Naive thymus-derived CD8-positive, alpha-beta T cell (primary cell): ENCODE data around the gene MICAL2. TPM values are rescaled to one million over a fixed set of nuclear protein-coding genes. Genes with fewer than 3 reads are reported as not detected.
A peak's percentile ranks its signal among the peaks of the same experiment; 100 is the strongest.

Experiments
- ATAC-seq, 2 donors: fragments of 150-1000 bp; cut with Tn5 transposase in 1 of 2; sonication (Bioruptor Pico), chemical (Tn5 transposase) in 1 of 2; 1 replicate in 1 of 2; 2 replicates in 1 of 2; pipeline ENCODE4 v1.10.0; 2021; ENCODE audit warnings: mild to moderate bottlenecking in 2 of 2, moderate library complexity in 2 of 2
- POLR2A ChIA-PET: fragments of 350-600 bp; sonication (Branson Sonifier 250); formaldehyde crosslinking; loops from one replicate; lab custom pipeline; 2021; ENCODE audit warnings: antibody characterized with exemption; lab: Charles Lee
- DNase-seq, 10 donors: peaks; one replicate each; pipeline versions ENCODE4 v3.0.0 to v3.0.0-alpha.2; 2020 to 2022
- H3K27ac Mint-ChIP-seq, 10 donors: one replicate each; pipeline ENCODE4 v1.8.0; 2020 to 2022; ENCODE audit warnings: mild to moderate bottlenecking in 10 of 10, mixed read lengths in 10 of 10, moderate library complexity in 4 of 10, inconsistent platforms in 1 of 10
- H3K27me3 Mint-ChIP-seq, 5 donors: one replicate each; pipeline ENCODE4 v1.8.0; 2021 to 2022; ENCODE audit warnings: mixed read lengths in 5 of 5
- H3K36me3 Mint-ChIP-seq, 3 donors: one replicate each; pipeline ENCODE4 v1.8.0; 2020 to 2022; ENCODE audit warnings: mixed read lengths in 3 of 3, mild to moderate bottlenecking in 2 of 3, inconsistent platforms in 1 of 3
- H3K4me1 Mint-ChIP-seq, 4 donors: one replicate each; pipeline ENCODE4 v1.8.0; 2021 to 2022; ENCODE audit warnings: mixed read lengths in 4 of 4
- H3K4me3 Mint-ChIP-seq, 10 donors: one replicate each; pipeline ENCODE4 v1.8.0; 2020 to 2022; ENCODE audit warnings: mild to moderate bottlenecking in 10 of 10, mixed read lengths in 10 of 10, moderate library complexity in 6 of 10, inconsistent platforms in 1 of 10
- H3K9me3 Mint-ChIP-seq, 9 donors: one replicate each; pipeline ENCODE4 v1.8.0; 2020 to 2022; ENCODE audit warnings: mixed read lengths in 9 of 9, mild to moderate bottlenecking in 3 of 9, inconsistent platforms in 1 of 9, moderate library complexity in 1 of 9
- polyA plus RNA-seq, 3 donors: library from polyadenylated mRNA; unstranded; fragments of 300-500 nt; fragmentation: Illumina TruSeq; gene quantifications; one replicate each; pipeline ENCODE4 v1.2.3, GENCODE V29; 2021
- total RNA-seq, 8 experiments: library from RNA in 2 of 8; stranded (reverse) in 2 of 8; gene quantifications; one replicate each; pipeline ENCODE4 v1.2.3 and lab custom pipeline; 2021 to 2026

MICAL2 gene
- total and polyA plus RNA-seq, 5 experiments from 2014 or later, result 2.3 to 12.3 (median 5.0) TPM

DNA sequence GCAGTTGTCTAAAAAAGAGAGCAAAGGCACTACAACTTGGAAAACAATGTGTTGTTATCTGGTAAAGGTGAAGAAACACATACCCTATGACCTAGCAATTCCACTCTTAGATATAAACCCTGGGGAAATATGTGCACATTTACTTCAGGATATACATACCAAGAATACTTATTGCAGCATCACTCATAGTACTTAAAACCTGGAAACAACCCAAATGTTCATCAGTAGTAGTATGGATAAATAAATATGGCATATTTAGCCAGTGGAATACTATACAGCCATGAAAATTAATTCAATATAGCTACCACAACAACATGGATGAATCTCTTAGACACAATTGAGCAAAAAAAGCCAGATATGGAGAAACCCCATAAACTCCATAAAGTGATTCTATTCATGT, 26.1 kb upstream of the MICAL2 start:
- POLR2A ChIA-PET, result interaction anchor here (0.6 kb wide), 1 partner anchor 279 kb away, joined by 7 read pairs; no protein-coding TSS in a partner anchor
- no peak overlapping the region for H3K4me3 Mint-ChIP-seq
- H3K27me3 Mint-ChIP-seq, result no peaks in the 10 kb centered on the region
- no peak for ATAC-seq
- H3K4me1 Mint-ChIP-seq, result peaks cover 19 to 40% (median 38%) of the 10 kb centered on the region in 4 donors
- H3K36me3 Mint-ChIP-seq, result no peaks in the 10 kb centered on the region
- H3K9me3 Mint-ChIP-seq, result no peaks in the 10 kb centered on the region
- H3K27ac Mint-ChIP-seq, result no peak overlapping the region
- DNase-seq, result no peak

DNA sequence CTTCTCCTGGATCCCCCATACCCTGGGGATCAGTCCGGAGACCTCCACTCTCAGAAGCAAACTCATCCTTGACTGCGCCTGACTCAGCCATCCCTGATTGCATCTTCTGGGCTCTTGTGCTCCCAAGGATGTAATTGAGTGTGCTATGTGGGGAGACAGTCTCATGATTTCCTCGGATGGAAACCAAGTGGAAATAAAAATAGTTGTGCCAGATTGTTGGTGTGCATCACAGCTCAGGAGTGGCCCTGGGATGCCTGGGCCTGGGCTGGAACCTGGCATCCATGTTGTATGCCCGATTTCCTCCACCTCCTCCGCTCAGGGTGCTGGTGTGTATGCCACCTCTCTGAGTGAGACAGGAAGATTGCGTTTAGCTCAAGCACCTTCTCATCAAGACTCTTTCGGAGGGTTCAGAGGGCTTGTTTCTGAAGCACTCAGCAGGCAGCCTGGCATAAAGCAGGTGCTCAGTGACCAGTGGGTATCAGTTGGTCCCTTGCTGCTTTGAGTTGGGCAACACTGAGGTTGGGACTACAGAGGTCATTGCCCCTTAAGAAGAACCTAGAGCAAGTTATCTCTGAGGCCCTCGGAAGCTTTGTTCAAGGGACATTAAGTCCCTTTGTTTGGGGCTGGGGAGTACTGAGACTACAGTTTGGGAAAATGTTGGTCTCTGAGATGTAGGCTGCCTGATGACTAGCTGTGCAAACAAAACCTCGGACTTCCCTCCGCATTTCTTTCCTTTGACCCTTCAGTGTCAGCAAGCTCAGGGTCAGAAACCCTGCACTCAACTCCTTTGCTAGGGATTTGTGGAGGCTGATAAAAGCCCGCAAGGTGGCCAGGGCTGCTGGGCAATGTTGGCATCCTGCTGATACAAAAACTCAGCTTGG, 24.8 kb upstream of the MICAL2 start:
- POLR2A ChIA-PET, result no interaction called here
- peak overlapping the region in 2 of 10 donors; percentile 57 to 76 for H3K27ac Mint-ChIP-seq

DNA sequence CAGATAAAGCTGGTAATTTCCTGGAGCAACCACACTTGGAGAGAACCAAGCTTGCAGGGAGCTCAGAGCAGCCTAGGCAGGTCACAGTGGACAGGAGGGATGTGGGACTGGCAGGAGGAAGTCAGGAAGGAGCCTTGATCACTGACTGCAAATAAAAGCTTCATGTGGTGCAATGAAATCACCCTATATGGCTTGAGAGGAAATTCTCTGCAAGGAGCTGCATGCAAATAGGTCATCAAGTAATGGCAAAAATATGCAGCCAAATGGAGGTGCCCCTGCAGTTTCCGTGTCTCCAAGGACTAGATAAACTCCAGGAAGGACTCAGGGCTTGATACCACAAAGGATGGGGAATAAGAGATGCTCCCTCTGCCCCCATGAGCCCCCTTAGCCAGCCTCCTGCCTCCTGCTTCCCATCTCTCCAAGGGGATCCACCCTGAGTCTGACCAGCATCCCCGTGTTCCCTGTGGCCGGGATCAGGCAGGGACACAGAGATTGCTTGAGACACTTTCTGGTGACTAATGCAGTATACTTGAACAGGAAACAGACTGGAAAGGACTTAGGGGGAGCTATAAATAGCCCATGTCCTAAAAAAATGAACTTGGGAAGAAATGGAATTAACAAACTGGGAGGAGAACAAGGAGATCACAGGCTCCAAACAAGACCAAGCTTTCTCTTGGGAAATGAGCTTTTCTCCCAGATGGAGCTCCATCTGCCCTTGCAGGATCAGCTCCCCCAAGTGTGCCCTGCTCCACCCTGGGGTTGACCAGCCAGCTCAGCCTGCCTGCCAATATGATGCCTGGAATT, 23.9 kb upstream of the MICAL2 start:
- Mint-ChIP-seq H3K9me3 (no peaks in the 10 kb centered on the region), H3K27ac (peak overlapping the region in 4 of 10 donors; percentile 21 to 76 (median 42)), H3K4me1 (peaks cover 30 to 60% (median 56%) of the 10 kb centered on the region in 4 donors), H3K36me3 (no peaks in the 10 kb centered on the region), H3K27me3 (no peaks in the 10 kb centered on the region), H3K4me3 (peak overlapping the region in 7 of 10 donors; percentile 7 to 70 (median 52))
- DNase-seq (no peak), ATAC-seq (no peak)
- POLR2A ChIA-PET, result no interaction called here

More for the DNA sequence above, 24.8 kb upstream of the MICAL2 start:
- H3K36me3 Mint-ChIP-seq, result no peaks in the 10 kb centered on the region
- H3K4me1 Mint-ChIP-seq, result peaks cover 28 to 53% (median 50%) of the 10 kb centered on the region in 4 donors
- H3K9me3 Mint-ChIP-seq, result no peaks in the 10 kb centered on the region
- no peak for DNase-seq
- H3K27me3 Mint-ChIP-seq, result no peaks in the 10 kb centered on the region
- ATAC-seq, result no peak
- H3K4me3 Mint-ChIP-seq, result peak overlapping the region in 4 of 10 donors; percentile 32 to 47 (median 40)

DNA sequence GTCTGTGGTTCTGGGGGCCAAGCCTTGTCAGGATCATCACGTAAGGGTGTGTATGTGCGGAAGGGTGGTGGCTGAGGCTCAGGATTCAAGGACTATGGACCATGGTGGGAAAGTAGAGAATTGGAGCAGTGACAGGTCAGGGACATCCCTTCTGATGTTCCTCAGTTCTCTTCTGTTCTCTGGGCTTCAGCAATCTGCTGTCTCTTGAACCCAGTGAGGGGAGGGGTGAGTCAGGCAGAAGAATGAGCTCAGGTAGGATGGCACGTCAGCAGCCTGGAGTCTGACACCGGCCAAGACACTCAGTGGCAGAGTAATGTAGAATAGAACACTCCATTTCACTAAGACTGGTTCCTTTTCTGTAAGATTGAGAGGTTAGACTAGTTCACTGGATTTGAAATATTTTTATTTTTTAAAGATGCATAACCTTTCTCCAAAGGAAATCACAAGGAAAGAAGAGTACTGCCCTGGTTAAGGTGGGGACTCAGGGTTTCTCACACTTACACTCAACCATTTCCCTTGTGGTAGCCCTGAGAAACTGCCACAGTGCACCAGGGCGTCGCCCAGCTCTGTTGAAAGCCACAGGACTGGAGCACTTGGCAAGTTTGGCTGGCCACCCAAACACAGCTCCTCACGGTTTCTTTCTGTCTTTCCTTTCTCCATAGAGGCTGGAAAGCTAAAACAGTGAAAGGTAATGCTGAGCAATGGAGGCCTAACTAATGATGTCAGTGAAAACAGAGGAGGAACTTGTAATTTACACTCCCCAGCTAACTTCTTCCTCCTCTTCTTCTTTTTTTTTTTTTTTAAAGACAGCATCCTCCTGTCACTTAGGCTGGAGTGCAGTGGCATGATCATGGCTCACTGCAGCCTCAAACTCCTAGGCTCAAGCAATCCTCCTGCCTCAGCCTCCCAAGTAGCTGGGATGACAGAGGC, 23.1 kb upstream of the MICAL2 start:
- peak overlapping the region in 8 of 10 donors; percentile 58 to 84 (median 70) for H3K27ac Mint-ChIP-seq
- H3K36me3 Mint-ChIP-seq, result no peaks in the 10 kb centered on the region
- H3K9me3 Mint-ChIP-seq, result no peaks in the 10 kb centered on the region
- POLR2A ChIA-PET, result interaction anchor here (1.1 kb wide), 1 partner anchor 108 kb away, joined by 3 read pairs; no protein-coding TSS in a partner anchor
- ATAC-seq (peak; percentile 84 to 89), DNase-seq (peak in 6 of 10 donors; percentile 10 to 53 (median 26))
- H3K27me3 Mint-ChIP-seq, result no peaks in the 10 kb centered on the region
- peaks cover 32 to 68% (median 60%) of the 10 kb centered on the region in 4 donors for H3K4me1 Mint-ChIP-seq
- peak overlapping the region in 9 of 10 donors; percentile 15 to 70 (median 46) for H3K4me3 Mint-ChIP-seq

DNA sequence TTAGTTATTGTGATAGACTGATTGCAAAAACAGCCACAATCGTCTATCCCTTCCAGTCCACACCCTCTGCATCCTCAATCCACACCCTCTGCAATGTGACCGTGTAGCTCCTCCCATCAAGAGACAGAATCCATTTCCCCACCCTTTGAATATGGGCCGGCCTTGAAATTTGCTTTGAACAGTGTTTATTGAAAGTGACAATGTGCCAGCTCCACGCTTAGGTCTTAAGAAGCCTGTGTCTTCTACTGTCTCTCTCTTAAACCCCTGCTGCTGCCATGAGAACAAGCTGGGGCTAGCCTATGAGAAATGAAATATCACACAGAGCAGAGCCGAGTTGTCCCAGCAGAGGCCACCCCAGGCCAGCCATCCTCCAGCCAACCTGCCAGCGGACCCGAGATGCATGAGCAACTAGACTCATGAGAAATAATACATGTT, 22.3 kb upstream of the MICAL2 start:
- no peaks in the 10 kb centered on the region for H3K27me3 Mint-ChIP-seq
- POLR2A ChIA-PET, result interaction anchor here (1.1 kb wide), 1 partner anchor 108 kb away, joined by 3 read pairs; no protein-coding TSS in a partner anchor
- H3K36me3 Mint-ChIP-seq, result no peaks in the 10 kb centered on the region
- no peak for DNase-seq
- H3K4me1 Mint-ChIP-seq, result peaks cover 34 to 68% (median 60%) of the 10 kb centered on the region in 4 donors
- H3K4me3 Mint-ChIP-seq, result peak overlapping the region in 4 of 10 donors; percentile 31 to 70 (median 53)
- peak overlapping the region in 5 of 10 donors; percentile 58 to 84 (median 72) for H3K27ac Mint-ChIP-seq
- H3K9me3 Mint-ChIP-seq, result no peaks in the 10 kb centered on the region
- ATAC-seq, result peak in 1 of 2 donors; percentile 24

DNA sequence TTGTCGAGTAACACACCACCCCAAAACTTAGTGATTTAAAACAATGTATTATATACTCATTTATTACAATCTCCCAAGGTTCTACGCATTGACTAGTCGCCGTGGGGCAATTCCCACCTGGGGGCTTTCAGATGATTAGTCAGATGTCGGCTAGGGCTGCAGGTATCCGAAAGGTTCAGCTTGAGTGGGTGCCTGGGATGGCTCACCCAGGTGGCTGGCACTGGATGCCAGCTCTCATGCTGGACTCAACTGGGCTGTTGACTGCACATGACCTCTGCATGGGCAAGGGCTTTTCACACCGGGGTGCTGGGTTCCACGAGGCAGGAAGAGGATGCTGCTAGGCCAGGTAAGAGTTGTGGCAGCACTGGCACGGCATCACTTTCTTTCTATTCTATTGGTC, 21.9 kb upstream of the MICAL2 start:
- ATAC-seq (no peak), DNase-seq (no peak)
- Mint-ChIP-seq H3K4me3 (peak overlapping the region in 1 of 10 donors; percentile 15), H3K27me3 (no peaks in the 10 kb centered on the region), H3K27ac (peak overlapping the region in 3 of 10 donors; percentile 40 to 76 (median 59)), H3K9me3 (no peaks in the 10 kb centered on the region), H3K36me3 (no peaks in the 10 kb centered on the region), H3K4me1 (peaks cover 34 to 68% (median 60%) of the 10 kb centered on the region in 4 donors)
- POLR2A ChIA-PET, result interaction anchor here (1.1 kb wide), 1 partner anchor 107 kb away, joined by 3 read pairs; no protein-coding TSS in a partner anchor

DNA sequence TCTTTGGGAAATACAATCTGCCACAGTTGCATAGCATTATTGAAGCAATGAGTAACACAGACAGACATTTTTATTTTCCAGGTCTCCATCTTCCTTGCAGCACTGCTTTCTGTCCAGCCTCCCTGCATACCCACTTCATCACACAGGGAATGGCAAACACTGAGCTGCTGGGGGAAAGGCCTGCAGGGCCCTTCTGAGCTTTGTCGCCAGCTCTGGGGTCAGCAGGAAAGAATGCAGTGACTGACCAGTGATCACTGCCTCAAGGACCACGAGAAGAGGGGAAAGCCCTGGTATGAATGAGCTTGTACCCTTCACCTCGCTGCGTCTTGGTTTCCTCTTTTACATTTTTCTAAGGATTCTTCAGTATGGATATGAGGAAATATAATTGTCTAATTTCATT, 21.3 kb upstream of the MICAL2 start:
- POLR2A ChIA-PET, result no interaction called here
- Mint-ChIP-seq H3K4me3 (no peak overlapping the region), H3K36me3 (no peaks in the 10 kb centered on the region), H3K9me3 (no peaks in the 10 kb centered on the region), H3K27ac (peak overlapping the region in 3 of 10 donors; percentile 41 to 59 (median 53)), H3K4me1 (peaks cover 34 to 70% (median 60%) of the 10 kb centered on the region in 4 donors), H3K27me3 (no peaks in the 10 kb centered on the region)
- ATAC-seq (no peak), DNase-seq (no peak)

DNA sequence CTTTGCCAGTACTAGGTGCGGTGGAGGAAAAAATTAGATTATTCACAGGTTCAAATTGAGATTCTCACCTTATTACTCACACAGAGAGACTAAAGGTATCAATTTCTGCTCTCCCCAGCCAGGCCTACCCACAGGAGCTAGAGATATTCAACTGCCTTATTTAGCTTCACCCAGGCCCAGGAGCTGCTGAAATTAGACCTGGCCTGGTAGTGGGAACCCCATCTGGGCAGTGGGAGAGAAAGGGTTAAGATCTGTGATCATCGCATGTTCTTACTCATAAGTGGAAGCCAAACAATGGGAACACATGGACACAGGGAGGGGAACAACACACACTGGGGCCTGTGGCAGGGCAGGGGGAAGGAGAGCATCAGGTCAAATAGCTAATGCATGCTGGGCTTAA, 20.9 kb upstream of the MICAL2 start:
- peak overlapping the region in 1 of 10 donors; percentile 53 for H3K27ac Mint-ChIP-seq
- H3K27me3 Mint-ChIP-seq, result no peaks in the 10 kb centered on the region
- no peak overlapping the region for H3K4me3 Mint-ChIP-seq
- DNase-seq, result no peak
- peaks cover 34 to 72% (median 60%) of the 10 kb centered on the region in 4 donors for H3K4me1 Mint-ChIP-seq
- no peaks in the 10 kb centered on the region for H3K36me3 Mint-ChIP-seq
- POLR2A ChIA-PET, result interaction anchor here (0.6 to 1.1 kb wide), 3 partner anchors 12 to 84 kb away, joined by 3 to 4 read pairs (median 3); no protein-coding TSS in a partner anchor
- no peak for ATAC-seq
- H3K9me3 Mint-ChIP-seq, result no peaks in the 10 kb centered on the region

DNA sequence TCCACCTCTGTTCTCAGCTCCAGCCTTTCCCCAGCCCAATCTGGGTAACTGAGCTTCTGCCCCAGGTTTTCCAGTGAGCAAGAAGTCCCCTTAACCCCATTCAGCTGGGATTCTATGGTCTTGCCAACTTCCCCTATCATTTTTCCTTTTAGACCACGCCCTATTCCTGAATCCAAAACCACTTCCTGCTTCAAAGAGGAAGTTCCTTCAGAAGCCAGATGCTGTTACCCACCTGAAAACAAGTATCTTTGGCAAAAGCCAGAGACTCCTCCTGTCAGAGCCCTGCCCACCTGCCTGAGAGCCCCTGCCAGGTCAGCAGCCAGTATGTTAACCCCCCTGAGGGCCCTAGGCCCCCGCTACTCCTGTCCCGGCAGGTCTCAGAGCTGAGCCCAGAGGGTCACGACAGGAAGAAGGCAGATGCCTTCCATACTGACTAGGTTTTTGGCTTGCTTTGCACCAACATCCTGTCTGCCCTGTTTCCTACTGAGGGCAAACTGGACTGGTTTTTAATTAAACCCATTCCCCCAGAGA, 20.3 kb upstream of the MICAL2 start:
- Mint-ChIP-seq H3K9me3 (no peaks in the 10 kb centered on the region), H3K27me3 (no peaks in the 10 kb centered on the region), H3K36me3 (no peaks in the 10 kb centered on the region), H3K4me1 (peaks cover 34 to 74% (median 62%) of the 10 kb centered on the region in 4 donors), H3K27ac (peak overlapping the region in 7 of 10 donors; percentile 33 to 83 (median 57)), H3K4me3 (peak overlapping the region in 7 of 10 donors; percentile 4 to 64 (median 45))
- POLR2A ChIA-PET, result interaction anchor here (0.6 to 1.1 kb wide), 3 partner anchors 12 to 83 kb away, joined by 3 to 4 read pairs (median 3); no protein-coding TSS in a partner anchor
- ATAC-seq (peak in 1 of 2 donors; percentile 51), DNase-seq (no peak)

DNA sequence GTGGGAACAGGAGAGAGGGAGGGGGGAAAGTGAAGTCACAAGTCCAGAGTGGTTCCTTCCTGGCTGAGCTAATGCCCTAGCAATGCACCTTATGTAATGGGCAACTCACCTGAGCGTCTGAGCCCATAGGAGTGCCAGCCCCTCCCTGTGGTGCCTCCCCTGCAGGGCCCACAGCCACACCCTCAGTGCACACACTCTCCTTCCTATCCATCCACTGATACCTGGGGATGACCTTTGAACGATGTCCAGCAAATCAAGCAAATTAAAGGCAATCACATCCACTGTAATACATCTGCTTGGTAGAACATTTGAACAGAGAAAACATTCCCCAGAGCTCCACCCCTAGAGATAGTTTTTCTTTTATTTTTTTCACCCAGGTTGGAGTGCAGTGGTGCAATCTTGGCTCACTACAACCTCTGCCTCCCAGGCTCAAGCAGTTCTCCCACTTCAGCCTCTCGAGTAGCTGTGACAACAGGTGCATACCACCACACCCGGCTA, 19.6 kb upstream of the MICAL2 start:
- no peak for ATAC-seq

More for the DNA sequence above, 19.6 kb upstream of the MICAL2 start:
- peak overlapping the region in 4 of 10 donors; percentile 12 to 83 (median 58) for H3K27ac Mint-ChIP-seq
- no peaks in the 10 kb centered on the region for H3K27me3 Mint-ChIP-seq
- no peak for DNase-seq
- POLR2A ChIA-PET, result interaction anchor here (1.1 kb wide), 1 partner anchor 82 kb away, joined by 3 read pairs; no protein-coding TSS in a partner anchor
- no peaks in the 10 kb centered on the region for H3K36me3 Mint-ChIP-seq
- peak overlapping the region in 1 of 10 donors; percentile 41 for H3K4me3 Mint-ChIP-seq
- no peaks in the 10 kb centered on the region for H3K9me3 Mint-ChIP-seq
- H3K4me1 Mint-ChIP-seq, result peaks cover 35 to 68% (median 56%) of the 10 kb centered on the region in 4 donors
